H54 (cell line): ENCODE results near the gene STXBP1.
A peak's percentile ranks its signal among the peaks of the same experiment; 100 is the strongest.

ENCODE experiments used
- DNase-seq: peaks from one replicate; pipeline ENCODE4 v3.0.0; 2011; ENCODE audit warnings: low spot score, mixed read lengths; ENCODE audit not compliant: insufficient read length
- FAIRE-seq: peaks from 3 replicates; lab custom pipeline; 2011; peaks lifted over from hg19 to GRCh38; lab: Jason Lieb, UNC
- POLR2A ChIP-seq: IDR thresholded peaks from 2 replicates; pipeline ENCODE4 v1.6.1; 2011; ENCODE audit warnings: low read depth, mild to moderate bottlenecking, low read length

STXBP1 gene

DNA sequence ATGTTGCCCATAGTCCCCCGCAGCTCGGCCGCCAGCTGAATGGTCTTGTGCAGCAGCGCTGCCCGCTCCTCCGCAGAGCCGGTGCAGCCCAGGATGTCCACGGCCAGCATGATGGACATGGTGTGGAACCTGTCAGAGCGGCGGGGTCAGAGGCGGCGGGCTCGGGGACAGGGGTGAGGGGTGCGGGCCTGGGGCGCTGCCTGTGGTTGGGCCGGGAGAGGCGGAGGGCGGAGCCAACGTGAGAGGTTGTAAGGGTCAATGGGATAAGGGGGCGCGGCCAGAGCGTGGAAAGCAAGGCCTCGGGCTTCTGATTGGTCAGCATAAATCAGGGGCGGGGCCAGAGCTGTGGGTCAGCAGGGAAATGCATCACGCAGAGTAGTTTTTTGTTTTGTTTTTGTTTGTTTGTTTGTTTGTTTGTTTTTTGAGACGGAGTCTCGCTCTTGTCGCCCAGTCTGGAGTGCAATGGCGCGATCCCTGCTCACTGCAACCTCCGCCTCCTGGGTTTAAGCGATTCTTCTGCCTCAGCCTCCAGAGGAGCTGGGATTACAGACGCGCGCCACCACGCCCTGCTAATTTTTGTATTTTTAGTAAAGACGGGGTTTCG is 129.9 kb downstream of the STXBP1 start:
- TF ChIP-seq POLR2A: no peak
- FAIRE-seq (no peak), DNase-seq (peak; percentile 89)
